Astrocyte (in vitro differentiated cells and primary cell): Measurements from ENCODE around the gene GPM6B. TPM values are rescaled to one million over a fixed set of nuclear protein-coding genes. Genes with fewer than 3 reads are reported as not detected.

ENCODE experiments used
- DNase-seq: peaks from one replicate; pipeline ENCODE4 v3.0.0-alpha.2; 2010; ENCODE audit warnings: low read depth
- FAIRE-seq: peaks from 2 replicates; lab custom pipeline; 2011; peaks lifted over from hg19 to GRCh38; lab: Jason Lieb, UNC
- H2AFZ ChIP-seq: 2 replicates; pipeline ENCODE4 v1.6.0; 2012; ENCODE audit warnings: low read depth, low read length, inconsistent platforms
- H3K27ac ChIP-seq: 2 replicates; pipeline ENCODE4 v1.5.1; 2011; ENCODE audit warnings: low read depth, low read length, inconsistent platforms
- H3K27me3 ChIP-seq: 2 replicates; pipeline ENCODE4 v1.6.0; 2011; ENCODE audit warnings: low read length, inconsistent platforms; ENCODE audit not compliant: insufficient read depth
- H3K36me3 ChIP-seq: 2 replicates; pipeline ENCODE4 v1.5.1; 2011; ENCODE audit warnings: low read length, inconsistent platforms; ENCODE audit not compliant: insufficient read depth
- H3K4me1 ChIP-seq: 2 replicates; pipeline ENCODE4 v1.5.1; 2011; ENCODE audit warnings: low read length, inconsistent platforms; ENCODE audit not compliant: insufficient read depth
- H3K4me2 ChIP-seq: 2 replicates; pipeline ENCODE4 v1.6.0; 2012; ENCODE audit warnings: low read length, inconsistent platforms
- H3K4me3 ChIP-seq: 2 replicates; pipeline ENCODE4 v1.5.1; 2011; ENCODE audit warnings: low read depth, mild to moderate bottlenecking, low read length, inconsistent platforms; ENCODE audit not compliant: insufficient read depth
- H3K79me2 ChIP-seq: 2 replicates; pipeline ENCODE4 v1.6.0; 2012; ENCODE audit warnings: mild to moderate bottlenecking, low read length, inconsistent platforms; ENCODE audit not compliant: insufficient read depth
- H3K9ac ChIP-seq: 2 replicates; pipeline ENCODE4 v1.6.0; 2012; ENCODE audit warnings: mild to moderate bottlenecking, low read length, inconsistent platforms
- H3K9me3 ChIP-seq: 2 replicates; pipeline ENCODE4 v1.5.1; 2012; ENCODE audit warnings: low read depth, mild to moderate bottlenecking, low read length, inconsistent platforms; ENCODE audit not compliant: insufficient read depth
- H4K20me1 ChIP-seq: 2 replicates; pipeline ENCODE4 v1.6.0; 2012; ENCODE audit warnings: low read length, inconsistent platforms; ENCODE audit not compliant: insufficient read depth
- H3K27ac Mint-ChIP-seq: one replicate; pipeline ENCODE4 v1.8.0; 2021; ENCODE audit warnings: mild to moderate bottlenecking, mixed read lengths; ENCODE audit not compliant: unreplicated experiment
- H3K27me3 Mint-ChIP-seq: one replicate; pipeline ENCODE4 v1.8.0; 2021; ENCODE audit warnings: low read depth, mixed read lengths; ENCODE audit not compliant: unreplicated experiment
- H3K36me3 Mint-ChIP-seq: one replicate; pipeline ENCODE4 v1.8.0; 2021; ENCODE audit warnings: low read depth, mixed read lengths; ENCODE audit not compliant: unreplicated experiment
- H3K4me1 Mint-ChIP-seq: one replicate; pipeline ENCODE4 v1.8.0; 2021; ENCODE audit warnings: low read depth, mixed read lengths; ENCODE audit not compliant: unreplicated experiment
- H3K4me3 Mint-ChIP-seq: one replicate; pipeline ENCODE4 v1.8.0; 2021; ENCODE audit warnings: mild to moderate bottlenecking, moderate library complexity, mixed read lengths; ENCODE audit not compliant: unreplicated experiment
- H3K9me3 Mint-ChIP-seq: one replicate; pipeline ENCODE4 v1.8.0; 2021; ENCODE audit warnings: mild to moderate bottlenecking, mixed read lengths; ENCODE audit not compliant: unreplicated experiment
- CTCF ChIP-seq: IDR thresholded peaks from 2 replicates; pipeline ENCODE4 v1.5.1; 2011; ENCODE audit warnings: low read depth, mild to moderate bottlenecking, inconsistent platforms, low read length, moderate library complexity; ENCODE audit not compliant: insufficient read depth
- EZH2 ChIP-seq: IDR thresholded peaks from 2 replicates; pipeline ENCODE4 v1.6.1; 2012; ENCODE audit warnings: mild to moderate bottlenecking, low read length, inconsistent platforms; ENCODE audit not compliant: insufficient read depth
- total RNA-seq: library from RNA; stranded (reverse); gene quantifications from 2 replicates; pipeline ENCODE4 v1.2.1, GENCODE V29; 2021

The GPM6B gene
- total RNA-seq, 1 donor from 2014 or later, result 21.5 TPM

GRCh38 chrX:13752141-13752540, 64.8 kb downstream of the GPM6B start:
- H3K36me3 Mint-ChIP-seq, result no peaks in the 10 kb centered on the region

GRCh38 chrX:13750812-13751211, 66.1 kb downstream of the GPM6B start:
- no peak overlapping the region for H3K4me3 Mint-ChIP-seq
- no peaks in the 10 kb centered on the region for H3K36me3 Mint-ChIP-seq

More at GRCh38 chrX:13752141-13752540, 64.8 kb downstream of the GPM6B start:
- Mint-ChIP-seq H3K9me3 (no peaks in the 10 kb centered on the region), H3K4me3 (no peak overlapping the region), H3K27me3 (no peaks in the 10 kb centered on the region), H3K27ac (no peak overlapping the region), H3K4me1 (peaks cover 5% of the 10 kb centered on the region)
- FAIRE-seq (peak; percentile 70), DNase-seq (no peak)
- no peaks in the 10 kb centered on the region for H4K20me1 ChIP-seq
- no peak overlapping the region for H3K27ac ChIP-seq
- no peak overlapping the region for H3K9ac ChIP-seq
- H3K9me3 ChIP-seq, result no peaks in the 10 kb centered on the region
- H2AFZ ChIP-seq, result no peak overlapping the region
- no peaks in the 10 kb centered on the region for H3K27me3 ChIP-seq
- no peaks in the 10 kb centered on the region for H3K4me1 ChIP-seq
- no peak for TF ChIP-seq CTCF
- no peak for TF ChIP-seq EZH2
- no peaks in the 10 kb centered on the region for H3K79me2 ChIP-seq
- no peak overlapping the region for H3K4me3 ChIP-seq
- no peak overlapping the region for H3K4me2 ChIP-seq
- H3K36me3 ChIP-seq, result peaks cover 4% of the 10 kb centered on the region

More at GRCh38 chrX:13750812-13751211, 66.1 kb downstream of the GPM6B start:
- Histone ChIP-seq H3K4me1 (no peaks in the 10 kb centered on the region), H3K27ac (no peak overlapping the region), H3K27me3 (no peaks in the 10 kb centered on the region), H2AFZ (no peak overlapping the region), H4K20me1 (no peaks in the 10 kb centered on the region), H3K4me2 (no peak overlapping the region), H3K36me3 (peaks cover 4% of the 10 kb centered on the region), H3K9ac (no peak overlapping the region), H3K79me2 (no peaks in the 10 kb centered on the region), H3K9me3 (no peaks in the 10 kb centered on the region), H3K4me3 (no peak overlapping the region)
- H3K27me3 Mint-ChIP-seq, result no peaks in the 10 kb centered on the region
- H3K9me3 Mint-ChIP-seq, result no peaks in the 10 kb centered on the region
- DNase-seq, result no peak
- H3K4me1 Mint-ChIP-seq, result peaks cover 5% of the 10 kb centered on the region
- TF ChIP-seq CTCF (no peak), EZH2 (no peak)
- no peak overlapping the region for H3K27ac Mint-ChIP-seq
- FAIRE-seq, result peak; percentile 81
